Common myeloid progenitor, CD34-positive (primary cell): ENCODE results near the gene IDH2.
"Not testable (repeated sequence)": the region's sequence is repeated elsewhere in the genome, so short reads cannot be mapped to it uniquely, and the experiment has no call there.

ENCODE experiments used
- CTCF ChIA-PET: fragments of 350-600 bp; sonication (Branson Sonifier 250); formaldehyde crosslinking; loops from one replicate; lab custom pipeline; 2021; ENCODE audit warnings: antibody characterized with exemption; lab: Charles Lee
- POLR2A ChIA-PET: fragments of 350-600 bp; sonication (Branson Sonifier 250); formaldehyde crosslinking; loops from one replicate; lab custom pipeline; 2021; ENCODE audit warnings: antibody characterized with exemption; lab: Charles Lee
- DNase-seq, 3 donors: peaks; one replicate each; pipeline versions ENCODE4 v3.0.0 to v3.0.0-alpha.2; 2013
- H3K27ac ChIP-seq, 2 experiments: 1 replicate in 1 of 2; 2 replicates in 1 of 2; pipeline ENCODE4 v1.7.0; 2013; ENCODE audit warnings: inconsistent platforms in 2 of 2, low read length in 2 of 2, mild to moderate bottlenecking in 2 of 2, low read depth in 1 of 2, moderate library complexity in 1 of 2; ENCODE audit not compliant: severe bottlenecking in 2 of 2, insufficient read depth in 1 of 2, poor library complexity in 1 of 2
- H3K27me3 ChIP-seq, 5 experiments: replicated peaks in 2 of 5; 1 replicate in 3 of 5; 2 replicates in 2 of 5; pipeline versions ENCODE4 v1.6.1 to v1.7.0; 2013; ENCODE audit warnings: low read length in 4 of 5, mild to moderate bottlenecking in 2 of 5, moderate library complexity in 2 of 5, inconsistent platforms in 1 of 5; ENCODE audit not compliant: insufficient read depth in 5 of 5, control insufficient read depth in 4 of 5
- H3K36me3 ChIP-seq, 4 experiments: 1 replicate in 2 of 4; 2 replicates in 2 of 4; pipeline versions ENCODE4 v1.6.1 to v1.7.0; 2013; ENCODE audit warnings: low read length in 3 of 4, control low read depth in 1 of 4, mild to moderate bottlenecking in 1 of 4; ENCODE audit not compliant: control insufficient read depth in 4 of 4, insufficient read depth in 4 of 4
- H3K4me1 ChIP-seq, 4 experiments: 1 replicate in 3 of 4; 2 replicates in 1 of 4; pipeline versions ENCODE4 v1.6.1 to v1.7.1; 2013; ENCODE audit warnings: low read length in 3 of 4, mild to moderate bottlenecking in 3 of 4, control low read depth in 1 of 4, inconsistent platforms in 1 of 4, moderate library complexity in 1 of 4; ENCODE audit not compliant: control insufficient read depth in 4 of 4, insufficient read depth in 4 of 4; ENCODE audit errors: control extremely low read depth in 1 of 4
- H3K4me3 ChIP-seq, 7 experiments: 1 replicate in 4 of 7; 2 replicates in 3 of 7; pipeline versions ENCODE4 v1.5.1 to v1.7.0; 2013; ENCODE audit warnings: mild to moderate bottlenecking in 7 of 7, low read length in 6 of 7, moderate library complexity in 6 of 7, inconsistent platforms in 2 of 7, low read depth in 2 of 7, control low read depth in 1 of 7; ENCODE audit not compliant: insufficient read depth in 4 of 7, control insufficient read depth in 1 of 7; ENCODE audit errors: extremely low read depth in 1 of 7
- H3K9me3 ChIP-seq, 5 experiments: 1 replicate in 4 of 5; 2 replicates in 1 of 5; pipeline versions ENCODE4 v1.6.1 to v1.7.1; 2013; ENCODE audit warnings: low read length in 4 of 5, mild to moderate bottlenecking in 2 of 5, inconsistent platforms in 1 of 5, low read depth in 1 of 5, moderate library complexity in 1 of 5; ENCODE audit not compliant: control insufficient read depth in 4 of 5, insufficient read depth in 2 of 5; ENCODE audit errors: control extremely low read depth in 1 of 5
- WGBS: methylation state at CpG from one replicate; pipeline ENCODE4 v1.1.5; 2013; ENCODE audit not compliant: insufficient coverage; 5-methylcytosine and 5-hydroxymethylcytosine counted together

The IDH2 gene

GRCh38 chr15:90143166-90143655 lies 40.9 kb upstream of the IDH2 start:
- ChIA-PET POLR2A (interaction anchor here (0.5 kb wide), 1 partner anchor 265 kb away, joined by 5 read pairs; no protein-coding TSS in a partner anchor), CTCF (interaction anchor here (0.7 to 2.8 kb wide), 12 partner anchors 9 to 366 kb away, joined by 3 to 14 read pairs (median 6); partner anchors contain the start of gene IDH2)
- Histone ChIP-seq H3K36me3 (no peaks in the 10 kb centered on the region), H3K27me3 (no peaks in the 10 kb centered on the region), H3K4me3 (no peak overlapping the region), H3K27ac (peak overlapping the region in 1 of 2 experiments; percentile 70), H3K9me3 (no peaks in the 10 kb centered on the region), H3K4me1 (peaks cover 0 to 14% (median 5%) of the 10 kb centered on the region in 4 experiments)
- 45% methylated on average over 10 of the region's 12 CpGs for WGBS
- peak; percentile 77 to 88 (median 83) for DNase-seq

GRCh38 chr15:90142216-90143165 lies 40.2 kb upstream of the IDH2 start:
- ChIA-PET POLR2A (interaction anchor here (0.6 kb wide), 1 partner anchor 725 kb away, joined by 5 read pairs; no protein-coding TSS in a partner anchor), CTCF (interaction anchor here (0.6 to 2.8 kb wide), 15 partner anchors 9 to 507 kb away, joined by 3 to 14 read pairs (median 5); partner anchors contain the start of gene IDH2)
- DNase-seq = peak; percentile 36 to 81 (median 72)
- Histone ChIP-seq H3K4me1 (peaks cover 0 to 14% (median 5%) of the 10 kb centered on the region in 4 experiments), H3K9me3 (no peaks in the 10 kb centered on the region), H3K36me3 (no peaks in the 10 kb centered on the region), H3K27me3 (no peaks in the 10 kb centered on the region), H3K27ac (peak overlapping the region in 1 of 2 experiments; percentile 70), H3K4me3 (no peak overlapping the region)
- WGBS = 93% methylated on average over 14 of the region's 21 CpGs

GRCh38 chr15:90141646-90142045 lies 39.4 kb upstream of the IDH2 start:
- no peaks in the 10 kb centered on the region for H3K9me3 ChIP-seq
- POLR2A ChIA-PET = no interaction called here
- peak overlapping the region in 1 of 2 experiments; percentile 70 for H3K27ac ChIP-seq
- H3K27me3 ChIP-seq = no peaks in the 10 kb centered on the region
- peaks cover 0 to 14% (median 5%) of the 10 kb centered on the region in 4 experiments for H3K4me1 ChIP-seq
- WGBS = 95% methylated on average over 3 of the region's 13 CpGs
- no peak overlapping the region for H3K4me3 ChIP-seq
- CTCF ChIA-PET = interaction anchor here (0.6 to 2.8 kb wide), 9 partner anchors 10 to 508 kb away, joined by 3 to 14 read pairs (median 4); no protein-coding TSS in a partner anchor
- DNase-seq = no peak
- no peaks in the 10 kb centered on the region for H3K36me3 ChIP-seq

GRCh38 chr15:90139549-90139948 lies 37.3 kb upstream of the IDH2 start:
- H3K4me3 ChIP-seq, DNase-seq, H3K9me3 ChIP-seq, H3K36me3 ChIP-seq, H3K27me3 ChIP-seq, H3K27ac ChIP-seq, POLR2A ChIA-PET: not testable (repeated sequence)
- WGBS = 90% methylated on average over 8 of the region's 8 CpGs
- peaks cover 0 to 14% (median 5%) of the 10 kb centered on the region in 4 experiments for H3K4me1 ChIP-seq
- CTCF ChIA-PET = interaction anchor here (0.6 to 2.3 kb wide), 4 partner anchors 9 to 182 kb away, joined by 3 to 6 read pairs (median 3); no protein-coding TSS in a partner anchor

GRCh38 chr15:90138071-90138833 lies 36.0 kb upstream of the IDH2 start:
- H3K9me3 ChIP-seq = no peaks in the 10 kb centered on the region
- ChIA-PET CTCF (interaction anchor here (1.4 to 2.3 kb wide), 3 partner anchors 10 to 155 kb away, joined by 3 to 6 read pairs (median 3); no protein-coding TSS in a partner anchor), POLR2A (no interaction called here)
- no peak overlapping the region for H3K27ac ChIP-seq
- no peak overlapping the region for H3K4me3 ChIP-seq
- H3K27me3 ChIP-seq = peaks cover 0 to 3% (median 0%) of the 10 kb centered on the region in 5 experiments
- H3K4me1 ChIP-seq = peaks cover 0 to 14% (median 4%) of the 10 kb centered on the region in 4 experiments
- no peak for DNase-seq
- WGBS = 91% methylated on average over 7 of the region's 11 CpGs
- no peaks in the 10 kb centered on the region for H3K36me3 ChIP-seq

- peaks cover 0 to 3% (median 0%) of the 10 kb centered on the region in 5 experiments for H3K27me3 ChIP-seq
- no peaks in the 10 kb centered on the region for H3K4me1 ChIP-seq
- H3K9me3 ChIP-seq = no peaks in the 10 kb centered on the region
- ChIA-PET POLR2A (no interaction called here), CTCF (no interaction called here)
- no peaks in the 10 kb centered on the region for H3K36me3 ChIP-seq
- 100% methylated on average over 5 of the region's 5 CpGs for WGBS
- H3K4me3 ChIP-seq = no peak overlapping the region
- no peak overlapping the region for H3K27ac ChIP-seq
- DNase-seq = no peak
Observed at GRCh38 chr15:90132437-90132836, 30.2 kb upstream of the IDH2 start.
